Activated CD4-positive, alpha-beta T cell treated with anti-CD3 and anti-CD28 coated beads, Interleukin-2, amount 50 U/mL, for 1 hour (primary cell): ENCODE measurements around the gene KLHL30.
"Not testable (repeated sequence)": the region's sequence is repeated elsewhere in the genome, so short reads cannot be mapped to it uniquely, and the experiment has no call there.

ENCODE experiments used
- DNase-seq: peaks from one replicate; pipeline ENCODE4 v3.0.0-alpha.2; 2020

KLHL30 gene

DNA sequence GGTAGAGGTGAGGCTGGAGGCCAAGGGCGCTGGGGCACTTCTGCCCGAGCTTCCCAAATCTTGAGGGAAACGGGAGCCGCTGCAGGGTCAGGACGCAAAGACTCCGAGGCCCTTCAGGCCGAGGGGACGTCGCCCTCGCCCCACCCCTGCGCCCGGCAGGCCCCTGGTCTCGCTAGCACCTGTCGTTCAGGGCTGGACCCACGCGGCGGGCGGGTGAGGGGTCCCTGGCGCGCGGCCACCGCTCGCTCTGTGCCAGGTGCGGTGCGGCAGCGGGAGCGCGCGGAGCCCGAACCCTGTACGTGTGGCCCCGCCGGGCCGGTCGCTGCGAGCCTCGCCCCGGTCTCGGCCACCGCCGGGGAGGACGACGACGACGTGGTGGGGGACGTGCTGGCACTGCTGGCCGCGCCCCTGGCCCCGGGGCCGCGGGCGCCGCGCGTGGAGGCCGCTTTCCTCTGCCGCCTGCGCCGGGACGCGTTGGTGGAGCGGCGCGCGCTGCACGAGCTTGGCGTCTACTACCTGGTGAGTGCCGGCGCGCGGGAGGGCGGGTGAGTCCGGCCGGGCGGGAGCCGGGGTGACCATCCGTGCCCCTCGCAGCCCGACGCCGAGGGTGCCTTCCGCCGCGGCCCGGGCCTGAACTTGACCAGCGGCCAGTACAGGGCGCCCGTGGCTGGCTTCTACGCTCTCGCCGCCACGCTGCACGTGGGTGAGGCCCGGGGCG, 25.2 kb downstream of the KLHL30 start:
- no peak for DNase-seq

DNA sequence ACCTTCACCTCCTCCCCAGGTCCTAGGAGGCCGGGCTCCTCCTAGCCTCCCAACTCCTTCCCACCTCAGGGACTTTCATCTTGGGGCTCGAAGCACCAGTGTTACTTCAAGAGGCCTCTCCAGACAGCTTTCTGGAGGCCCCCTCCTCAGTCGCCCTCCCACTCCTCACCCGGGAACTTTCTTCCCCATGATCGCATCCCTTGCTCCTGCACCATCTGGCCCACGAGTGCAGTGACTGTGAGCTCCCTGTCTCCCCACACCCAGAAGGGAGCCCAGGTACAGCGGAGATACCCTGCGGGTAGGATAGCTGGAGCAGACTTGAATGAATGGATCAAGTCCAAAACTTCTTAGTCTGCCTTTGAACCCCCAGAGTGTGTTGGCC, 26.4 kb downstream of the KLHL30 start:
- no peak for DNase-seq

DNA sequence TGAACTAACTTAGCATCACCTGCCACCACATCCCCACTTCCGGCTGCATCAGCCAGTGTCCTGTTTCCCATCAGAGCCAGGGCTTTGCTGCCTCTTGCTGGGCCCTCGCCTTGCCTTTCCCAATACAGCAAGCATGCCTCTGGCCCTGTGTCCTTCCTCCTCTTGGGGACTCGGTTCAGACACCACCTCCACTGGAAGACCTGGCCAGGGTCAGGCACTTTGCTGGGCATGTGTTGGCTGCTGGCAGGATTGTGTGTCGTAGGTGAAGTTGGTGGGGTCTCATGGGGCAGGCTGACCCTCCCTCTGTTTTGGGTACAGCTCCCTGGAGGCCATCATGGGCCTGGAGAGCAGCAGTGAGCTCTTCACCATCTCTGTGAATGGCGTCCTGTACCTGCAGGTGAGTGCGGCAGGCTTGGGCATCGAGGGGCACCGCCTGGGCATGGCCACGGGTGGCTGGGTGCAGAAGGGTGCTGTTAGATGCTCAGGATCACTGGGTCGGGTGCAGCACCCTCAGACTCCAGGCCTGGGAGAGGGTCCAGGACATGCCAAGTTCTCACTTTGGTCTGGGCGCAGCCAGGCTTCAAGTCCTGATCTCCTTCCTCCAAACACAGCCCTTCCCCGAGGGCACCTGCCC, 26.9 kb downstream of the KLHL30 start:
- no peak for DNase-seq

- DNase-seq: no peak
Measured at GRCh38 chr2:238166391-238167343, 28.2 kb downstream of the KLHL30 start.

GRCh38 chr2:238167344-238167715, 28.9 kb downstream of the KLHL30 start:
- no peak for DNase-seq

GRCh38 chr2:238167761-238168160, 29.3 kb downstream of the KLHL30 start:
- no peak for DNase-seq

GRCh38 chr2:238168196-238169047, 30.0 kb downstream of the KLHL30 start:
- no peak for DNase-seq

GRCh38 chr2:238169048-238169707, 30.7 kb downstream of the KLHL30 start:
- DNase-seq: no peak

DNA sequence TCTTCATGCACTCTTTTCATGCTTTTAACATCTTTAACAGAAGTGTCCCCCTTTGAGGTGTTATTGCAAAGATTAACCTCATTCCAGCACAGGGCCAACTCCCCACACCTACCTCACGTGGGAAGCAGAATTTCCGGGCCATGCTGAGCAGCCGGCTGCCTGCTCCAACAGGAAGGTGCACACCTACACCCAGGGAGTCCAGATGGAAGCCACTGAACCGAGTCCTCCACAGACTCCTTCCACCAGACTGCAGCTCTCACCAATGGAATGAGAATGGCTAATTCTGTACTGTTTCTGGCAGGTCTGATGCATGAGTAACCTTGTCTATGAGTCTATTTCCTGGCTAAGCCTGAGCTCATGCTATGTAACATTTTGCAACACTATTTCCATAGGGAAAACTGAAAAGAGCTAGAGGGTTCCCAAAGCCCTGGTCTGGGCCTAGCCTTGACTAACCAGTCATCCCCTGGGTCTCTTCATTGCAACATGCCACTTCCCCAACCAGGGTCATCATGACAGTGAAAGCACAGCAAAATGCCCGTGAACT, 31.3 kb downstream of the KLHL30 start:
- DNase-seq: no peak

DNA sequence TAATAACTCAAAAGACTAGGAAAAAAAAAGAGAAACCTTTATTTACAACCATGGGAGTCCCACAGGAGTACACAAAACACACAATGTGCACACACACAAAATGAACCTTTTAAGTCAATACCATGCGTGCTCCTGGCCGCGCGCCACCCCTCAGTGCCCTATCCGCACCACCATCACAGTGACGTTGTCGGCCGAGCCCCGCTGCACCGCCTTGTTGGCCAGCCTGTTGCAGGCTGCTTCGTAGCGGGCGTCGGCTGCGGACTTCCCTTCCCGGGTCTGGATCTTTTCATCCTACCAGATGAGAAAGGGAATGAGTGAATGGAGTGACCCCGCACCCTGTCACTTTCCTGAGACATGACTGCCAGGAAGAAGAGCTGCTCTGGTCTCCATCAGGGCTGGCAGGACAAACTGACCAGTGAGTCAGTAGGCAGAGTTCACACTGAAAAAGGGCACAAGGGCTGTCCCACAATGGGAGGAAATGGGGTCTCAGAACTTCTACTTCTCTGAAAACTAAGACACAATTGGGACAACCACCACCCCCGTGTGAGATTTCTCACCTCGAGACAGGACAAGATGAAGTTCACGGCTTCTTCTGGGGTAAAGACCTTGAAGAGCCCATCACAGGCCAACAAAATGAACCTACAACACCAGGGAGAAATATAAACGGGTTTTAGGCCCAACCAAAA, 32.1 kb downstream of the KLHL30 start:
- no peak for DNase-seq

- DNase-seq: not testable (repeated sequence)
Measured at GRCh38 chr2:238171072-238171431, 32.6 kb downstream of the KLHL30 start.

- no peak for DNase-seq
Measured at GRCh38 chr2:238171575-238172187, 33.2 kb downstream of the KLHL30 start.

- no peak for DNase-seq
Measured at GRCh38 chr2:238172439-238172838, 34.0 kb downstream of the KLHL30 start.

- no peak for DNase-seq
Measured at GRCh38 chr2:238173692-238174091, 35.2 kb downstream of the KLHL30 start.

GRCh38 chr2:238174291-238174690, 35.8 kb downstream of the KLHL30 start:
- DNase-seq: no peak

DNA sequence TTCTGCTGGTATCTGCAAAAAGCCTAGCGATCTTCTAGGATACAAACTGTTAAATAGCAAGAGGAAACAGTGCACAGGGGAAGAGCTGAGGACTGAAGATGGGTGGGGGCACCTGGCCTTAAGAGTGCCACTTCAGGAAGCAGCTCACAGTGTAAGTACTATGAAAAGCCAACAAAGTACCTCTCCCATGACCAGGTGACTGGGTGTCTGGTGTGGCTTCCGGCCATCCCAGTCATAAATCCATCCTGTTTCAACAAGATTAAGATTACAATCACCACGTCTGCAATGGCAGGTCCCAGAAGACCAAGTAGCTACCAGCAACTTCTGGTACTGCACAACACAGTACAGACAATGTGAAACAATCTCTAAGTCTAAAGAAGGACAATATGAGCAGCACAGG, 36.2 kb downstream of the KLHL30 start:
- no peak for DNase-seq

- no peak for DNase-seq
Measured at GRCh38 chr2:238176613-238177012, 38.1 kb downstream of the KLHL30 start.

GRCh38 chr2:238180554-238180953, 42.1 kb downstream of the KLHL30 start:
- DNase-seq: no peak

DNA sequence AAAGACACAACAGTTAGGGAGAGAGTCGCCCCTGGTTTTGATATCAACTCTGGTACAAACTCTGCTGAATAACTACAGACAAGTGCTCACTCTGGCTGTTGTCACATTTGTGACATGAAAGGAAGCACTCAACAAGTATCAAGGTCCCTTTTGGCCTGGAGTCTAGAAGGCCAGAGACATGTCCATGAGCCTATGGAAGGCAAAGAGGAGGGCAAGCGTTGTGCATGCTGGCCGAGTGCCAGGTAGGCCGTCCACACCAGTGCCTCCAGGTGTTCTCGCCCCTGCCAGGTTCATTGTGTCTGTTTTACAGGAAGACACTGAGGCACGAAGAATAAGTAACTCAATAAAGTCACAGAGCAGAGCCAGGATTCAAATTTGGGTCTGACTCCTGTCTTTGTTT, 43.9 kb downstream of the KLHL30 start:
- DNase-seq: no peak

- no peak for DNase-seq
Measured at GRCh38 chr2:238183821-238184220, 45.4 kb downstream of the KLHL30 start.
